Measurements from ENCODE around the gene MYH6. TPM values are rescaled to one million over a fixed set of nuclear protein-coding genes. Genes with fewer than 3 reads are reported as not detected.

MYH6 gene
- total RNA-seq, 4 donors from 2014 or later, result 0.20 TPM; not detected in 3

- intact Hi-C loops (cut with DNase I; ENCODE audit: low total_unique reads), result no loop called here
- TF ChIP-seq CTCF (IDR thresholded peaks at IDR 0.05), result no peak
- no peak for TF ChIP-seq POLR2A (IDR thresholded peaks at IDR 0.05)
- no peak overlapping the region for H3K4me3 ChIP-seq (ENCODE audit: low read depth, poor library complexity, severe bottlenecking)
- WGBS, 2 donors, result 62 to 72% methylated on average over 5 of the region's 5 CpGs
- peak in 1 of 2 donors; percentile 72 for DNase-seq (ENCODE audit: low spot score in 2 of 2)
Measured at GRCh38 chr14:23353433-23353780, 54.7 kb downstream of the MYH6 start.

- TF ChIP-seq POLR2A (IDR thresholded peaks at IDR 0.05), result no peak
- no peak for TF ChIP-seq CTCF (IDR thresholded peaks at IDR 0.05)
- WGBS, 2 donors, result 1% methylated on average over 42 of the region's 42 CpGs
- peak within 1 kb of the TSS; percentile 37 for H3K4me3 ChIP-seq (ENCODE audit: low read depth, poor library complexity, severe bottlenecking)
- DNase-seq (ENCODE audit: low spot score in 2 of 2), result peak; percentile 68 to 91
- intact Hi-C loops (cut with DNase I; ENCODE audit: low total_unique reads), result no loop called here
Measured at GRCh38 chr14:23352506-23353432, 55.3 kb downstream of the MYH6 start, which contains the start of gene SLC22A17. Gene SLC22A17 (minus strand): TSS chr14:23352887.

GRCh38 chr14:23351681-23352505 lies 56.2 kb downstream of the MYH6 start:
- DNase-seq (ENCODE audit: low spot score in 2 of 2), result peak in 1 of 2 donors; percentile 70
- TF ChIP-seq POLR2A (IDR thresholded peaks at IDR 0.05) (no peak), CTCF (IDR thresholded peaks at IDR 0.05) (no peak)
- WGBS, 2 donors, result 7 to 15% methylated on average over 28 to 51 of the region's 61 CpGs
- H3K4me3 ChIP-seq (ENCODE audit: low read depth, poor library complexity, severe bottlenecking), result peak overlapping the region; percentile 37
- intact Hi-C loops (cut with DNase I; ENCODE audit: low total_unique reads), result no loop called here

- intact Hi-C loops (cut with DNase I; ENCODE audit: low total_unique reads), result loop anchor here (10.0 kb wide), 1 partner anchor 96 kb away; no protein-coding TSS in a partner anchor
- DNase-seq (ENCODE audit: low spot score in 2 of 2), result peak in 1 of 2 donors; percentile 79
- 87 to 93% methylated on average over 8 of the region's 8 CpGs for WGBS, 2 donors
- no peak overlapping the region for H3K4me3 ChIP-seq (ENCODE audit: low read depth, poor library complexity, severe bottlenecking)
- TF ChIP-seq POLR2A (IDR thresholded peaks at IDR 0.05), result no peak
- no peak for TF ChIP-seq CTCF (IDR thresholded peaks at IDR 0.05)
Measured at GRCh38 chr14:23349156-23349845, 58.8 kb downstream of the MYH6 start.

GRCh38 chr14:23348297-23348655 lies 59.8 kb downstream of the MYH6 start:
- WGBS, 2 donors, result 83 to 87% methylated on average over 6 of the region's 6 CpGs
- DNase-seq (ENCODE audit: low spot score in 2 of 2), result peak in 1 of 2 donors; percentile 72
- TF ChIP-seq CTCF (IDR thresholded peaks at IDR 0.05), result no peak
- TF ChIP-seq POLR2A (IDR thresholded peaks at IDR 0.05), result no peak
- H3K4me3 ChIP-seq (ENCODE audit: low read depth, poor library complexity, severe bottlenecking), result no peak overlapping the region
- intact Hi-C loops (cut with DNase I; ENCODE audit: low total_unique reads), result loop anchor here (10.0 kb wide), 1 partner anchor 97 kb away; no protein-coding TSS in a partner anchor

Measured in lower leg skin (tissue), 4 donors.